ENCODE measurements around the gene CDK9.
"Not testable (repeated sequence)": the region's sequence is repeated elsewhere in the genome, so short reads cannot be mapped to it uniquely, and the experiment has no call there.

The CDK9 gene

GRCh38 chr9:127780909-127781308, 4.9 kb upstream of the CDK9 start:
- DNase-seq: not testable (repeated sequence)

- DNase-seq: no peak
Measured at GRCh38 chr9:127781806-127782205, 4.0 kb upstream of the CDK9 start.

- peak; percentile 68 for DNase-seq
Measured at GRCh38 chr9:127783111-127784008, 2.5 kb upstream of the CDK9 start.

DNA sequence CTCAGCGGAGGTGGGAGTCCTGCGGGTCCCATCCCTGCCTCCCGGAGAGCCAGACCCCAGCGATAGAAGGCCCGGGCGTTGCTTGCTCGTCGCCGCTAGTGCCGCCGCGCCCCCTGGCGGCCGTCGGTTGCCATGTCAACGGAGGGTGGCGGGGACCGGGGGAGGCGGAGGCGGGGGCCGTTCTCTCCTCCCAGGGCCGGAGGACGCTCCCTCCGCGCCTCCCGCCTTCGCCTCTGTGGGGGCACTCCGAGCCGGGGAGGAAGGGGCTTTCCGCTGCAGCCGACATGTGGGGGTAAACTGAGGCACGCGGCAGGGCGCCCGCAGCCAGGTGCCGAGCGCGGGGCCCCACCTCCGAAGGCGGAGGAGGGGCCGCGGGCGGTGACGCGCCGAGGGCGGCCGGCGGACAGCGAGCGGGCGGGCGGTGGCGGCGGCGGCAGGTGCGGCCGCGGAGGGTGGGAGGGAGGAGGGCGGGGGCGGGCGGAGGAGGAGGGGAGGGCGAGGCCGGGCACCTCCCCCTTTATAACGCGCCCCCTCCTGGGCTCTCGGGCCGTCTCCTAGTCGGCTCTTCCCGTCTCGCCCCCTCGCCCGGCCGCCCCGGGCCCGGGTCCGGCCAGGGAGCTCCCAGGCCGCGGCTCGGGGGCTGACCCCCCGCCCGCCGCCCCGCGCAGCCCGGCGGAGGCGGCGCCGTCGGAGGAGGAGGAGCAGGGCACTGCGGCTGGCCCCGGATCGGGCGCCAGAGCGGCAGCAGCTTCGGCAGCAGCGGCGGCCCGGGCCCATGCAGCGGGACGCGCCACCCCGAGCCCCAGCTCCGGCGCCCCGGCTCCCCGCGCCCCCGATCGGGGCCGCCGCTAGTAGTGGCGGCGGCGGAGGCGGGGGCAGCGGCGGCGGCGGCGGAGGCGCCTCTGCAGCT, 556 bp upstream of the CDK9 start:
- DNase-seq: peak; percentile 87

DNA sequence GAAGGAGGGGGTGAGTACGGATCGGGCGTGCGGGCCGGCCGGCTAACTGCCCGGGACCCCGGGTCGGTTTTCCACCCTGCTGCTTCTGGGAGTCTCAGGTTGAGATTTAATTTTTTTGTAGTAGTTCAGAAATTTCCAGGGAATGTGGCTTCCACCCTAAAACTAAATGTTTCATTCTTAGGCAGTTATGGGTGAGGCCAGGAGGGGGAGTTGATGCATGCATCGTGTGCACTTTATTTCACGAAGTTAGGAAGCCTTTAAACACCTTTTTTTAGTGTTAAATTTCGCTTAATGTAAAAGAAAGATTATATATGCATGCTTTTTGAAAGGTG, 905 bp downstream of the CDK9 start:
- DNase-seq: no peak

DNA sequence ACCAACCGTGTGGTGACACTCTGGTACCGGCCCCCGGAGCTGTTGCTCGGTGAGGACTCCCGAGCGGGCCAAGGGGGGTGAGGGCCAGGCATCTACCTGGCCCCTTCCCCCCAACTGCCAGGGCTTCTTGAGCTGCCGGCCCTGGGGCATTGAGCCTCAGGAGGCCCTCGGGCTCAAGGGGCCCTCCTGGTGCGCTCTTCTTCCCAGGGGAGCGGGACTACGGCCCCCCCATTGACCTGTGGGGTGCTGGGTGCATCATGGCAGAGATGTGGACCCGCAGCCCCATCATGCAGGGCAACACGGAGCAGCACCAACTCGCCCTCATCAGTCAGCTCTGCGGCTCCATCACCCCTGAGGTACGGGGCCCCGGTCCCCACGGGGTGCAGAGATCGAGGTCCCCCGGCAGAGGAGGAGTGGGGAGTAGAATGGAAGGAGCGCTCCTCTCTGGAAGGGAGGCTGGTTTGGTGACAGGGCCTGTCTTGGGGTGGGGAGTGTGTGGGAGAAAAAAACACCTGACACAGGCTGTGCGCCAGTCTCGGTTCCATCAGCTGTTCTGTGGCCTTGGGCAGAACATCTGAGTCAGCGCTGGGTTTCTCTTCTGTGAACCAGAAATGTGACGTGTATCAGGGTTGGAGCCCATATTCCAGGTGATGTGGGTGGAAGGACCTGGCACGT, 2.6 kb downstream of the CDK9 start:
- DNase-seq: no peak

DNA sequence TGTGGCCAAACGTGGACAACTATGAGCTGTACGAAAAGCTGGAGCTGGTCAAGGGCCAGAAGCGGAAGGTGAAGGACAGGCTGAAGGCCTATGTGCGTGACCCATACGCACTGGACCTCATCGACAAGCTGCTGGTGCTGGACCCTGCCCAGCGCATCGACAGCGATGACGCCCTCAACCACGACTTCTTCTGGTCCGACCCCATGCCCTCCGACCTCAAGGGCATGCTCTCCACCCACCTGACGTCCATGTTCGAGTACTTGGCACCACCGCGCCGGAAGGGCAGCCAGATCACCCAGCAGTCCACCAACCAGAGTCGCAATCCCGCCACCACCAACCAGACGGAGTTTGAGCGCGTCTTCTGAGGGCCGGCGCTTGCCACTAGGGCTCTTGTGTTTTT, 3.3 kb downstream of the CDK9 start:
- DNase-seq: no peak

DNA sequence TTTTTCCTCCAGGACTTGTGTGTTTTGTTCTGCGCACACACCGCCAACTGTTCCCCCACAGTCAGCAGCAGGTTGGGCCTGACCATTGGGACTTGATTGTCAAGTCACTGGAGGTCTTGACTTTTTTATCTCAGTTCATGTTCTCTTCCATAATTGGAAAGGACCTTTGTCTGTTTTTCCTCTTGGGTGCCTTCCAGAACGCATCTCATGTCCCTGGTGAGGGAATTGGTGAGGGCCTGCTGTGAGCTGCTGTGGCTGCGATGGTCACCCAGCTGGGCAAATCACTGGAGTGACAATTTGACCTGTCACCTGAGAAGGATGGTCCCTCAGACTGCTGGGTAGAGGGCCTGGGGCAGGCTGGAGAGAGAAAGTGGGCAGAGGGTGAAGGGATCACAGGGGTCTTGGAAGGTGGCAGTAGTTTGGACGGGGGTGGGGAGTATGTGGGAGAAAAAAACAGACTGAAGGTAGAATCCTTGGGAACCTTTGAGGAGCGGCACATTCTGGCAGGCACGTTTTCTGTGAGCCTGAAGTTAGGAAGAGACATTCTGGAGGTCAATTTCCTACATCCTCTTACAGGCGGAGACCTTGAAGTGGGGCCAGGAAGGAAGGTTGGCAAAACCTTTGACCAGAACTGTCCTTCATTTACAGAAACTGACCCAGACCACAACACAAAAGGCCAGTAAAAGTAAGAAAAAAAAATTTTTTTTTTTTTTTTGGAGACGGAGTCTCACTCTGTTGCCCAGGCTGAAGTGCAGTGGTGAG, 4.4 kb downstream of the CDK9 start:
- DNase-seq: no peak

- DNase-seq: no peak
Measured at GRCh38 chr9:127791085-127791484, 5.3 kb downstream of the CDK9 start.

DNA sequence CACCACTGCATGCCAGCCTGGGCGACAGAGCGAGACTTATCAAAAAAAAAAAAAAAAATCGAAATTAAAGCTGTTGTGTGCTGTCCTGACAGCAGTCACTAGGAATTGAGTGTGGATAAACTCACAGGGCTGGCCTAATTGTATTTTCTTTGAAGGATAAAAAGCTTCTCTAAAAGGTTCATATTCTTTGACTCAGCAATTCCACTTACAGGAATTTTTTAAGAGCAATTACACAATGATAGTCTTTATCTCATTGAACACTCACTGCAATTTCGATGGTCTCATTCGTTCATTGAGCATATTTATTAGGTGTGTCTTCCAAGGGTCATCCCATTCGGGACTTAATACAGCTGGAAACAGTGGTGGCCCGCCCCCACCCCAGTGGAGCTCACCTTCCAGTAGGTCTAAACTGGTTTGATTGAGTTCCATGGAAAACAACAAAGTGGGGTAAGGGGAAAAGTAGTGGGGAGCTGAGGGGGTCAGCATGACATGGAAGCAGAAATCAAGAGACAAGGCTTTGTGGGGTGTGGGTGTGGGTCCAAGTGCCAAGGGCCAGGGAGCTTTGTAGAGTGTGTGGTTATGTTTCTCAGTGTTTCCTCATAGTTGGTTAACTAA, 6.7 kb downstream of the CDK9 start:
- DNase-seq: no peak

DNA sequence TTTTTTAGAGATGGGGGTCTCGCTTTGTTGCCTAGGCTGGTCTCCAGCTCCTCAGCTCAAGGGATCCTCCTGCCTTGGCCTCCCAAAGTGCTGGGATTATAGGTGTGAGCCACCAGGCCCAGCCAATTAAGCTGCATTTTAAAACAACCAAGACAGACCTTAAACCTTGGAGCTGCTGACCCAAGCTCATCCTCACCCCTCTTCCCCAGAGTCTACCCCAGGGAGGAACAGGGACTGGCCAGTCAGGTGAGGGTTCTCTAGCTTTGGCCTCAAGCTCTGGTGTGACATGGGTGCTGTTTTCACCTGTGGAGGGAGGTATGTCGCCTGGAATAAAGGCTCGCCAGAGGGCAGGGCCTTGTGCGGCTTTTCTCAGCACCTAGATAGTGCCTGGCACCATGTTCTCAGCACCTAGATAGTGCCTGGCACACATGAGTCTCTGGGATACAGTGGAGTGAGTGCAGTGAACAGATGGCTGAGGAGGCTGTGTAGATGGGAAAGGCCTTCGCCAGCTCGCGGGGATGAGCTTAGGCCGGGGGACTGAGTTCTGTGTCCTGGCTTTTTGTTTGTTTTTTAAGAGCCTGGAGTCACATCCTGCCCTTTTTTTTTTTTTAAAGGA, 7.4 kb downstream of the CDK9 start:
- DNase-seq: no peak

DNA sequence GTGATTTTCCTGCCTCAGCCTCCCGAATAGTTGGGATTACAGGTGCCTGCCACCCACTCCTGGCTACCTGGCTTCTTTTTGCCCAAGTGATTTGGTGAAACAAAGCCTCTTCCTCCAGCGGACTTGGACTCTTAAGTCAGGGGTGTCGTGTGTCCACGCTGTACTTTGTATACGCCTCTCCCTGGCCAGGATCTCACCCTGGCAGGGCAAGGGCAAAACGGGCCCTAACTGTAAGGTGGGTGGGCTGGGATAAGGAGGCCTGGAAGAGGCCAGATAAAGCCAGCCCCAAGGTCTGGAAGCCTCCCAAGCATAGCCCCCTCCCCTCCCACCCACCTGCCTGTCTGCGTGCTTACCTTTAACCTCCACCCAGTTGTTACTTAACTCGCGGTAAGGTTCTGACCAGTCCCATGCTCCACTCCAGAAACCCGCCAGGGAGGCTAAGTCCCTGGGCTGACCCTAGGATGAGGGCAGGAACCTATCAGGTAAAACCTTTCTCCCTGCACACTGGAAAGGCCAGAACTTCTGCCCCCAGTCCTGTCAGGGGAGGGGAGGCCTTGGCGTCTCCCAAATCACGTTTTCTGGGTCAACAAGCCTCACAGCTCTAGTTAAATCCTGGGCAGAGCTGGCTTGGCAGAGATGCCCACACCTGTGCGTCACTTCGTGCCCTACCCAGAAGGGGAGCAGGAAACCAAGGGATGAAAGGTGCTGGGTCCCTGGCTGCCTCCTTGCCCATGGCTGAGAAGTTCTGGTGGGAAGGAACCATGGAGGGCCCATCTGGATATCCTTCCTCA, 8.4 kb downstream of the CDK9 start:
- no peak for DNase-seq

DNA sequence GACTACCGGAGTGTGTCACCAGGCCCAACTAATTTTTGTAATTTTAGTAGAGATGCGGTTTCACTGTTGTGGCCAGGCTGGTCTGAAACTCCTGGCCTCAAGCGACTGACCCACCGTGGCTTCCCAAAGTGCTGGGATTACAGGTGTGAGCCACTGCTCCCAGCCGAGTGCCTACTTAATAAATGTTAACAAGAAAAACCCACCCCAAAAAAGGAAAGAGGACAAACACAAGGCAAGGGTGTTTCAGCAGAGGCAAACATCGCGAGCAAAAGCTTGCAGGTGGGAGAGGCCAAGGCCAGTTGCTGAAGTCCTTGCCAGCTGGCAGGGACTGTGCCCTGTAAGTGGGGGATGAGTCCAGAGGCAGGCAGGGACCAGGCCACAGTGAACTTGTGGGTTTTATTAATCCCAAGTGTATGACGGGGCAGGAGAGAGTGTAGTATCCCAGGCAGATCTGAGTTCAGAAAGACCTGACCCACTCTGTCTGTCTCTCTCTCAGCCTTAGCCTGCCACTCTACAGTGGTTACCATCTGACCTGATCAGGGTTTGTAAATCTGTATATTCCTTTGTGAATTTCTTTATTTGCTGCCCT, 10.5 kb downstream of the CDK9 start:
- no peak for DNase-seq

DNA sequence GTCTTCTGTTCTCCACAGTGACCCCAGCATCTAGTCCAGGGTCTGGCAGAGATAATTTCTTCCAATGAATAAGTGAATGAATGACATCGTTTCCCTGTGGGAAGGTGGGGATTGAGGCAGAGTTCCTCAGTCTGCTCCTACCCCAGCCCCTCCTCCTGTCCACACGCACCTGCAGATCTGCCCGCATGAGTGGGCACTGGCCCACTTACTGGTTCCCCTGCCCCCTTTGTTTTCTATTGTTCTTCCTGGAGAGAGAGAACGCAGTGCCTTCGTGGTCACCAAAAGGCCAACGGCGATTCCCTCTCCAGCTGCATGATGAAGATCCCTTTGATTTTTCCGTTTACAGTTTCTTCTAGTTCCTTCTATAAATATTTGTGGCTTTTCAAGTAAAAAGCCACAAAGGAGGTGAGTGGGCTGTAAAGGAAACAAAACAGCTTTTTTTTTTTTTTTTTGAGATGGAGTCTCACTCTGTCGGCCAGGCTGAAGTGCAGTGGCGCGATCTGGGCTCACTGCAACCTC, 11.1 kb downstream of the CDK9 start:
- no peak for DNase-seq

DNA sequence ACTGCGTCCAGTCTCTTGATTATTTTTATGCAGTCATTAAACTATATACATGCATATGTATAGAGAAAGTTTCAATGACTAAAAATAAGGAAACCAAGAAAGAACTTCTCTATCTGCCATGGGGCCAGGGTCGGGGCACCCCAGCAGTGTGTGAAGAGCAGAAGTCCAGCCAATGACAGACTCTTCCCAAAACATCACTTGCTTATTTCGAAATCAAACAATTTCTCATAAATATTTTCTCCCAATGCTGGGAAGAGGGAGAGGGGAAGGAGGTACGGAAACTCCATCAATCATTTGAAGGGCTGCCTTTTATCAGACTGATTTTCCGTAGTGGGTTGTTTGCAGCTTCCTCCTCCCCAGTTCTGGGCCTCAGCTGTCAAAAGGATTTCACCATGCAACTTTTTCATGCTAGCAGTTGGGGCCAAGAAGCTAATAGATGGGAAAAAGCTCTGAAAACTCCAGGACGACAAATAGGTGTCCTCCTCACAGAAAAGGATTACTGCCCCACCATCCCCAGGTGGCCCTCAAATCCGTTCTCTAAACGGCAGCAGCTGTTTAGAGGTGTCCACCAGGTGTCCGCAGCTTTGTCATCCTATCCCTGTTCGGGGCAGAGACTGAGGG, 16.2 kb downstream of the CDK9 start:
- DNase-seq: no peak

DNA sequence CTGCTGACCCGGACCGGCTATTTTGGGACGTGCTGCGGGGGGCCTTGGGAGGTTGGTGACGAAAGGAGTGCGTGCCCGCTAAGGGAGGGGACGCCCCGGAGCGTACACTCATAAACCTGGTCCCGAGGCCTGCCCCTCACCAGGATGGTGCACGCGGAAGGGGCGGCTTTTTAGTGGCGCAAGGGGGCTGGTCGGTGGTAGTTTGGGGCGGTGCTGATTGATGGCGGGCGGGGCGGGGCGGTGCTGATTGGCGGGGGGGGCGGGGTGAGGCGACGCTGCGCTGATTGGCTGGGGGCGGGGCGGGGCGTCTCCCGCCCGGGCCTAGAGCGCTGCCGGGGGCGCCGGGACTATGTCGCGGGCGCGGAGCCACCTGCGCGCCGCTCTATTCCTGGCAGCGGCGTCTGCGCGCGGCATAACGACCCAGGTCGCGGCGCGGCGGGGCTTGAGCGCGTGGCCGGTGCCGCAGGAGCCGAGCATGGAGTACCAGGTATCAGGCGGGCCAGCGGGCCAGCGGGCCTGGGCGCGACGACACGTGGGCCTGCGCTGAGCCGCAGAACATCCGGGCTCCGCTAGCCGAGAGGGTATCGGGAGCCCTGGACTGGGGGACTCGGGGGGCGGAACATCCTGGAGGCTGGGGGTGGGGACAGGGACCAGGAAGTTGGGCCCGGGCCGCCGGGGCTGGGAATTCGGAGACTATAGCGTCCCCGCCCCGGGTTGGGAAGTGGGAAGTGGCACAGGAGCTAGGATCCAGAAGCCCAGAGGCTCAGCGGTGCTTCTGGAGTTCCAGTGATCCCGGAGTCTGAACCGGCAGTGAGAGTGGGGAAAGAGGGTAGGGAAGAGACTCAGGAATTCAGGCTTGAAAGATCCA, 17.0 kb downstream of the CDK9 start, which contains the start of gene FPGS:
Gene FPGS (plus strand): TSS at position 307 of the 868 bp plus-strand sequence. CDS start 43 bp downstream, at position 350.
- peak; percentile 76 for DNase-seq

DNA sequence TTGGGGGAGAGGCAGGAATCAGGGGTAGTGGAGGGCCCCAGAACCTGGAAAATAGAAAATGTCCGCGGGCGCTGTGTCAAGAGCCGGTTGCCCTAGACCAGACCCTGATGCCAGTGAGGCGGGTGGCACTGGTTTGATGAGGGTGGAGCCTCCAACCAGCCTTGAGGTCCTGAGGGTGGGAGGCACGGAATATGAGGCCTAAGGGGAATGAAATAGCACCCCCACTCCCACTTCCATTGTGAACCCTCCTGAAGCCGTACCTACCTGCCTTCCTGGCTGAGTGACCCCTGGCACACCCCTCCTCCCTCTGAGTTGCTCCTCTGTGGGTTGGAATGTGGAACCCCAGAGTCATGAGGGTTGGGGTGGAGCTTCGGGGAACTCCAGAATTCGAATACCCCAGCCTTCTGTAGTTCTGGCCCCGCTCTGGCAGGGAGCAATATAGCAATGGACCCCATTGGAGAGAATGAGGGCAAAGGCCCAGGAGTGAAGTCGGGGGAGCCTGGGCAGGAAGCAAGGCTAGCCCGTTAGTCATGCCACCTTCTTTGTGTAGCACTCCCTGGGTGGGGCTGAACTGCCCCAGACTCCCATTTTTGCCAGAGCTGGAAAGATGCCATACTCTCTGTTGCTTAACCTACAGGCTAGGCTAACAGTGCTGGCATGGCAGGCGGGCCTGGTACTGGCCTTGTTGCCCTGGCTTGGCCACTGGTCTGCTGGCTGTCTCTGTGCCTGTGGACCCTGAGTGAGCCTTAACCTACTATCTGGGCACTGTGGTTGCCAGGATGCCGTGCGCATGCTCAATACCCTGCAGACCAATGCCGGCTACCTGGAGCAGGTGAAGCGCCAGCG, 17.9 kb downstream of the CDK9 start:
- no peak for DNase-seq

Data from activated gamma-delta T cell (primary cell).